HEK293 (cell line): ENCODE measurements around the gene THRAP3.

Source experiments
- BCL11B ChIP-seq: fragments of 450-650 bp; formaldehyde crosslinking; IDR thresholded peaks from 2 replicates; pipeline ENCODE4 v1.5.1; 2016; ENCODE audit warnings: low read depth, missing biosample characterization, missing genetic modification characterization
- GLI2 ChIP-seq: fragments of 450-650 bp; formaldehyde crosslinking; IDR thresholded peaks from 2 replicates; pipeline ENCODE4; 2017; ENCODE audit warnings: missing biosample characterization, missing genetic modification characterization, low read depth, borderline replicate concordance
- GLI4 ChIP-seq: fragments of 450-650 bp; formaldehyde crosslinking; IDR thresholded peaks from 2 replicates; pipeline ENCODE4 v1.5.1; 2016; ENCODE audit warnings: missing biosample characterization, missing genetic modification characterization
- KLF10 ChIP-seq: fragments of 450-650 bp; IDR thresholded peaks from 2 replicates; pipeline ENCODE4 v1.5.1; 2018; ENCODE audit warnings: missing biosample characterization, mild to moderate bottlenecking, missing genetic modification characterization
- MZF1 ChIP-seq: fragments of 450-650 bp; formaldehyde crosslinking; IDR thresholded peaks from 2 replicates; pipeline ENCODE4 v1.5.1; 2017; ENCODE audit warnings: missing biosample characterization, missing genetic modification characterization, borderline replicate concordance
- OSR2 ChIP-seq: fragments of 450-650 bp; formaldehyde crosslinking; IDR thresholded peaks from 2 replicates; pipeline ENCODE4 v1.5.1; 2016; ENCODE audit warnings: missing biosample characterization, missing genetic modification characterization
- PRDM4 ChIP-seq: fragments of 450-650 bp; formaldehyde crosslinking; IDR thresholded peaks from 2 replicates; pipeline ENCODE4 v1.5.1; 2017; ENCODE audit warnings: missing biosample characterization, missing genetic modification characterization
- REST ChIP-seq: fragments of 450-650 bp; formaldehyde crosslinking; IDR thresholded peaks from 2 replicates; pipeline ENCODE4 v1.5.1; 2016; ENCODE audit warnings: missing biosample characterization, missing genetic modification characterization
- SCRT2 ChIP-seq: fragments of 450-650 bp; formaldehyde crosslinking; IDR thresholded peaks from 2 replicates; pipeline ENCODE4 v1.5.1; 2016; ENCODE audit warnings: missing biosample characterization, missing genetic modification characterization
- SETDB1 ChIP-seq: IDR thresholded peaks from one replicate; pipeline ENCODE4 v1.6.1; 2017; ENCODE audit warnings: mild to moderate bottlenecking, low read length, moderate library complexity, mixed read lengths; ENCODE audit not compliant: insufficient read length
- YY1 ChIP-seq: fragments of 450-650 bp; formaldehyde crosslinking; IDR thresholded peaks from 2 replicates; pipeline ENCODE4 v1.5.1; 2018; ENCODE audit warnings: missing biosample characterization, missing genetic modification characterization
- YY2 ChIP-seq: fragments of 450-650 bp; formaldehyde crosslinking; IDR thresholded peaks from 2 replicates; pipeline ENCODE4 v1.5.1; 2016; ENCODE audit warnings: missing biosample characterization, missing genetic modification characterization
- ZBTB1 ChIP-seq: fragments of 450-650 bp; formaldehyde crosslinking; IDR thresholded peaks from 2 replicates; pipeline ENCODE4 v1.5.1; 2016; ENCODE audit warnings: missing biosample characterization, missing genetic modification characterization
- ZBTB17 ChIP-seq: fragments of 450-650 bp; formaldehyde crosslinking; IDR thresholded peaks from 2 replicates; pipeline ENCODE4 v1.5.1; 2016; ENCODE audit warnings: missing biosample characterization, missing genetic modification characterization
- ZBTB21 ChIP-seq: fragments of 450-650 bp; formaldehyde crosslinking; IDR thresholded peaks from 2 replicates; pipeline ENCODE4 v1.5.1; 2017; ENCODE audit warnings: missing biosample characterization, missing genetic modification characterization
- ZFP37 ChIP-seq: fragments of 450-650 bp; formaldehyde crosslinking; IDR thresholded peaks from 2 replicates; pipeline ENCODE4 v1.5.1; 2016; ENCODE audit warnings: missing biosample characterization, missing genetic modification characterization
- ZNF112 ChIP-seq: fragments of 450-650 bp; formaldehyde crosslinking; IDR thresholded peaks from 2 replicates; pipeline ENCODE4 v1.5.0; 2017; ENCODE audit warnings: missing biosample characterization, missing genetic modification characterization
- ZNF121 ChIP-seq: fragments of 450-650 bp; formaldehyde crosslinking; IDR thresholded peaks from 2 replicates; pipeline ENCODE4 v1.5.1; 2016; ENCODE audit warnings: missing biosample characterization, missing genetic modification characterization
- ZNF16 ChIP-seq: fragments of 450-650 bp; formaldehyde crosslinking; IDR thresholded peaks from 2 replicates; pipeline ENCODE4 v1.5.1; 2016; ENCODE audit warnings: low read depth, missing biosample characterization, missing genetic modification characterization
- ZNF335 ChIP-seq: fragments of 450-650 bp; formaldehyde crosslinking; conservative IDR thresholded peaks from 2 replicates; pipeline ENCODE4 v1.5.1; 2016; ENCODE audit warnings: missing biosample characterization, missing genetic modification characterization
- ZNF398 ChIP-seq: fragments of 450-650 bp; formaldehyde crosslinking; IDR thresholded peaks from 2 replicates; pipeline ENCODE4 v1.5.1; 2017; ENCODE audit warnings: missing biosample characterization, missing genetic modification characterization
- ZNF501 ChIP-seq: fragments of 450-650 bp; formaldehyde crosslinking; IDR thresholded peaks from 2 replicates; pipeline ENCODE4 v1.5.1; 2016; ENCODE audit warnings: missing biosample characterization, missing genetic modification characterization
- ZNF514 ChIP-seq: fragments of 450-650 bp; formaldehyde crosslinking; IDR thresholded peaks from 2 replicates; pipeline ENCODE4 v1.5.1; 2016; ENCODE audit warnings: missing biosample characterization, missing genetic modification characterization
- ZNF544 ChIP-seq: fragments of 450-650 bp; formaldehyde crosslinking; IDR thresholded peaks from 2 replicates; pipeline ENCODE4 v1.5.0; 2017; ENCODE audit warnings: missing biosample characterization, missing genetic modification characterization
- ZNF629 ChIP-seq: fragments of 450-650 bp; formaldehyde crosslinking; IDR thresholded peaks from 2 replicates; pipeline ENCODE4 v1.5.1; 2017; ENCODE audit warnings: missing biosample characterization, missing genetic modification characterization
- ZNF660 ChIP-seq: fragments of 450-650 bp; IDR thresholded peaks from 2 replicates; pipeline ENCODE4 v1.5.1; 2018; ENCODE audit warnings: missing biosample characterization, mild to moderate bottlenecking, missing genetic modification characterization
- ZNF776 ChIP-seq: fragments of 450-650 bp; formaldehyde crosslinking; IDR thresholded peaks from 2 replicates; pipeline ENCODE4 v1.5.0; 2017; ENCODE audit warnings: missing biosample characterization, missing genetic modification characterization, borderline replicate concordance
- ZSCAN4 ChIP-seq: fragments of 450-650 bp; formaldehyde crosslinking; IDR thresholded peaks from 2 replicates; pipeline ENCODE4 v1.5.1; 2017; ENCODE audit warnings: missing biosample characterization, missing genetic modification characterization

The THRAP3 gene

GRCh38 chr1:36187800-36188593 is 36.2 kb upstream of the THRAP3 start (continued):
- TF ChIP-seq ZNF16 (tag by site-specific recombination), result no peak
- no peak for TF ChIP-seq BCL11B (tag by site-specific recombination)
- no peak for TF ChIP-seq PRDM4 (tag by site-specific recombination)
- no peak for TF ChIP-seq REST (tag by site-specific recombination)
- no peak for TF ChIP-seq ZNF112
- TF ChIP-seq ZNF629 (tag by site-specific recombination), result no peak
- peak; percentile 92 for TF ChIP-seq ZFP37 (tag by site-specific recombination)
- no peak for TF ChIP-seq ZNF398 (tag by site-specific recombination)
- no peak for TF ChIP-seq SETDB1
- no peak for TF ChIP-seq KLF10 (tag by site-specific recombination)
- TF ChIP-seq ZNF501, result no peak; the same call in 1 of the 2 replicates
- no peak for TF ChIP-seq ZBTB21 (tag by site-specific recombination)
- TF ChIP-seq ZNF660 (tag by site-specific recombination), result no peak; the same call in 1 of the 2 replicates
- peak; percentile 81; the same call in 1 of the 2 replicates for TF ChIP-seq ZBTB17 (tag by site-specific recombination)
- no peak for TF ChIP-seq YY2 (tag by site-specific recombination)
- no peak for TF ChIP-seq ZSCAN4
- TF ChIP-seq ZBTB1 (tag by site-specific recombination), result no peak
- TF ChIP-seq ZNF121 (tag by site-specific recombination), result no peak
- TF ChIP-seq OSR2 (tag by site-specific recombination), result no peak
- no peak for TF ChIP-seq GLI4 (tag by site-specific recombination)
- TF ChIP-seq GLI2 (tag by site-specific recombination), result no peak
- TF ChIP-seq MZF1 (tag by site-specific recombination), result no peak
- no peak for TF ChIP-seq ZNF514 (tag by site-specific recombination)
- no peak for TF ChIP-seq ZNF544 (tag by site-specific recombination)
- no peak for TF ChIP-seq SCRT2 (tag by site-specific recombination)
- TF ChIP-seq YY1 (tag by site-specific recombination), result no peak
- TF ChIP-seq ZNF335 (tag by site-specific recombination), result peak; percentile 60; the same call in 1 of the 2 replicates
- no peak for TF ChIP-seq ZNF776 (tag by site-specific recombination)
